ENCODE measurements around the gene TBCE.
A peak's percentile ranks its signal among the peaks of the same experiment; 100 is the strongest.

Gene TBCE

DNA sequence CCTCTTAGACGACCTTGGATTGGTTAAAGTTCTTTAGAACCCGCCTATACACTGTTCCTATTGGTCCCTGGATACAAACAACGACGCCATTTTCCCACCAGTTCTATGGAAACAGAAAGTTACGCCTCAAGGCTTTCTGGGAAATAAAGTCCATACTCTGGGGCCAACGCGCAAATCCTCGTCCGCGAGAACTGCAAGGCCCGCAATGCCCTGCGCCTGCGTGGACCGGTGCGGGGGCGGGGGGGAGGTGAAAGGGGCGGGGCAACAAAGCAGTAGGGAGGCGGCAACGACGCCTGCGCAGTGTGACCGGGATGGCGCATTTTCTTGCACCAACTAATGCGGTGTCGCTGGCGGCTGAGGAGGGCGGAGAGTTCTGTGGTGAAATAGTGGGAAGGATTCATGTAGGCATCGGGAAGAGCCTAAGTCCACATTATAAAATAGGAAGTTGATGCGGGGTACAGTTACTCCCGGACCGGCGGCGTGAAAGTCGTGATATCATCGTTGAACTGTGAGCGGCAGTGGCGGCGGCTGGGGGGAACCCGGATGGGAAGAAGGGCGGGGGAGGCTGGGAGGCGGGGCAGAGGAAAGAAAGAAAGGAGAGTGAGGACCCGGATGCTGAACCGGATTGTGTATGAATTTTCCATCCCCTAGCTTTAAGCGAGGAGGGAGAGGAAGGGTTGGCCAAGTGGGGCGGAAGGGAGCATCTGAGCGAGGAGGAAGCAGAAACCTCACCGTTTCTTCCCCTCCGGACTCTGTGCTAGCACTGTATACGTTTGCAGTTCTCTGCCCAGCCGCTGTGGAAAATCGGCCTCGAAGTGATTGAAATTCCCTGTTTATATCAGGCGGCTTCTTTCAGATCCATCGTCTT, 38.7 kb upstream of the TBCE start, which contains the start of gene GGPS1:
TSS of gene GGPS1 (plus strand) at position 300 of the 868 bp plus-strand sequence. CDS start 6,695 bp downstream, outside the sequence.
- Histone ChIP-seq H3K36me3 (replicated peaks in 1 of 2; ENCODE audit: control insufficient read depth in 2 of 2, insufficient read depth in 2 of 2, low read length in 2 of 2) (peaks cover 0 to 49% of the 10 kb centered on the region in 2 donors), H3K27ac (replicated peaks; ENCODE audit: low read length) (peak within 1 kb of the TSS; percentile 98), H3K23ac (ENCODE audit: low read depth, low read length, poor library complexity) (peak within 1 kb of the TSS; percentile 99), H3K79me1 (ENCODE audit: low read depth, low read length) (peaks cover 7% of the 10 kb centered on the region), H3K9me3 (replicated peaks in 1 of 2; ENCODE audit: control insufficient read depth in 2 of 2, insufficient read depth in 1 of 2, low read depth in 1 of 2, low read length in 2 of 2) (no peaks in the 10 kb centered on the region), H3K14ac (ENCODE audit: low read length) (peak within 1 kb of the TSS; percentile 56), H3K4me1 (ENCODE audit: control insufficient read depth in 2 of 2, insufficient read depth in 1 of 2, low read depth in 1 of 2, low read length in 2 of 2) (peaks cover 1 to 21% of the 10 kb centered on the region in 2 donors), H2AK5ac (ENCODE audit: low read depth, low read length) (peak within 1 kb of the TSS; percentile 95), H2BK15ac (ENCODE audit: low read length) (no peak within 1 kb of the TSS), H3K4ac (ENCODE audit: low read length) (peak within 1 kb of the TSS; percentile 89), H2BK120ac (ENCODE audit: low read depth, low read length) (peak within 1 kb of the TSS; percentile 16), H3K4me2 (ENCODE audit: insufficient read depth, low read length, poor library complexity, severe bottlenecking) (peak within 1 kb of the TSS; percentile 71), H2AFZ (ENCODE audit: low read length) (peak within 1 kb of the TSS; percentile 92), H2BK12ac (ENCODE audit: low read length) (no peak within 1 kb of the TSS), H3K18ac (ENCODE audit: low read length) (peak within 1 kb of the TSS; percentile 100), H4K91ac (ENCODE audit: low read depth, low read length, poor library complexity) (no peak within 1 kb of the TSS), H4K8ac (ENCODE audit: low read depth, low read length) (no peak within 1 kb of the TSS), H3K27me3 (ENCODE audit: control insufficient read depth in 3 of 3, insufficient read depth in 3 of 3, low read depth in 1 of 3, low read length in 3 of 3) (no peaks in the 10 kb centered on the region), H2BK5ac (ENCODE audit: low read length) (peak within 1 kb of the TSS; percentile 100), H3K9ac (ENCODE audit: low read depth, low read length, poor library complexity) (peak within 1 kb of the TSS; percentile 93), H3K4me3 (ENCODE audit: low read length in 2 of 2) (peak within 1 kb of the TSS; percentile 82 to 96)
- no CpG with 5 or more reads among the region's 54 CpGs for WGBS, 2 donors (ENCODE audit: extremely low coverage in 2 of 2, insufficient read length in 2 of 2, insufficient replicate concordance in 1 of 2)
- DNase-seq (ENCODE audit: low spot score), result peak; percentile 100

- H3K9ac ChIP-seq (ENCODE audit: low read depth, low read length, poor library complexity), result peak overlapping the region; percentile 88
- H2BK120ac ChIP-seq (ENCODE audit: low read depth, low read length), result no peak overlapping the region
- H3K9me3 ChIP-seq (replicated peaks in 1 of 2; ENCODE audit: control insufficient read depth in 2 of 2, insufficient read depth in 1 of 2, low read depth in 1 of 2, low read length in 2 of 2), result no peaks in the 10 kb centered on the region
- peaks cover 7% of the 10 kb centered on the region for H3K79me1 ChIP-seq (ENCODE audit: low read depth, low read length)
- H3K4me1 ChIP-seq (ENCODE audit: control insufficient read depth in 2 of 2, insufficient read depth in 1 of 2, low read depth in 1 of 2, low read length in 2 of 2), result peaks cover 1 to 21% of the 10 kb centered on the region in 2 donors
- no peak overlapping the region for H3K14ac ChIP-seq (ENCODE audit: low read length)
- H2BK12ac ChIP-seq (ENCODE audit: low read length), result no peak overlapping the region
- H3K36me3 ChIP-seq (replicated peaks in 1 of 2; ENCODE audit: control insufficient read depth in 2 of 2, insufficient read depth in 2 of 2, low read length in 2 of 2), result peaks cover 0 to 44% of the 10 kb centered on the region in 2 donors
- peak overlapping the region; percentile 71 for H3K4me2 ChIP-seq (ENCODE audit: insufficient read depth, low read length, poor library complexity, severe bottlenecking)
- H3K4ac ChIP-seq (ENCODE audit: low read length), result no peak overlapping the region
- H4K91ac ChIP-seq (ENCODE audit: low read depth, low read length, poor library complexity), result no peak overlapping the region
- peak overlapping the region; percentile 92 for H2AFZ ChIP-seq (ENCODE audit: low read length)
- peak overlapping the region; percentile 92 for H3K27ac ChIP-seq (replicated peaks; ENCODE audit: low read length)
- H3K27me3 ChIP-seq (ENCODE audit: control insufficient read depth in 3 of 3, insufficient read depth in 3 of 3, low read depth in 1 of 3, low read length in 3 of 3), result no peaks in the 10 kb centered on the region
- H4K8ac ChIP-seq (ENCODE audit: low read depth, low read length), result no peak overlapping the region
- peak overlapping the region; percentile 15 for H3K23ac ChIP-seq (ENCODE audit: low read depth, low read length, poor library complexity)
- H2BK5ac ChIP-seq (ENCODE audit: low read length), result no peak overlapping the region
- no CpG with 5 or more reads among the region's 24 CpGs for WGBS, 2 donors (ENCODE audit: extremely low coverage in 2 of 2, insufficient read length in 2 of 2, insufficient replicate concordance in 1 of 2)
- peak overlapping the region; percentile 86 for H3K18ac ChIP-seq (ENCODE audit: low read length)
- H2BK15ac ChIP-seq (ENCODE audit: low read length), result no peak overlapping the region
- H2AK5ac ChIP-seq (ENCODE audit: low read depth, low read length), result no peak overlapping the region
- H3K4me3 ChIP-seq (ENCODE audit: low read length in 2 of 2), result peak overlapping the region; percentile 80 to 84
- DNase-seq (ENCODE audit: low spot score), result no peak
These were observed 37.9 kb upstream of the TBCE start for GRCh38 chr1:235329139-235329902.

GRCh38 chr1:235330918-235331285, 36.3 kb upstream of the TBCE start:
- Histone ChIP-seq H3K4me3 (ENCODE audit: low read length in 2 of 2) (no peak overlapping the region), H3K9ac (ENCODE audit: low read depth, low read length, poor library complexity) (no peak overlapping the region), H2BK15ac (ENCODE audit: low read length) (no peak overlapping the region), H3K18ac (ENCODE audit: low read length) (no peak overlapping the region), H2BK120ac (ENCODE audit: low read depth, low read length) (no peak overlapping the region), H3K79me1 (ENCODE audit: low read depth, low read length) (peaks cover 7% of the 10 kb centered on the region), H2AFZ (ENCODE audit: low read length) (no peak overlapping the region), H3K4me1 (ENCODE audit: control insufficient read depth in 2 of 2, insufficient read depth in 1 of 2, low read depth in 1 of 2, low read length in 2 of 2) (peaks cover 1 to 11% of the 10 kb centered on the region in 2 donors), H2BK5ac (ENCODE audit: low read length) (no peak overlapping the region), H3K36me3 (replicated peaks in 1 of 2; ENCODE audit: control insufficient read depth in 2 of 2, insufficient read depth in 2 of 2, low read length in 2 of 2) (peaks cover 2 to 44% of the 10 kb centered on the region in 2 donors), H3K27me3 (ENCODE audit: control insufficient read depth in 3 of 3, insufficient read depth in 3 of 3, low read depth in 1 of 3, low read length in 3 of 3) (no peaks in the 10 kb centered on the region), H2BK12ac (ENCODE audit: low read length) (no peak overlapping the region), H3K4me2 (ENCODE audit: insufficient read depth, low read length, poor library complexity, severe bottlenecking) (no peak overlapping the region), H3K27ac (replicated peaks; ENCODE audit: low read length) (no peak overlapping the region), H3K4ac (ENCODE audit: low read length) (no peak overlapping the region), H3K23ac (ENCODE audit: low read depth, low read length, poor library complexity) (no peak overlapping the region), H2AK5ac (ENCODE audit: low read depth, low read length) (no peak overlapping the region), H3K9me3 (replicated peaks in 1 of 2; ENCODE audit: control insufficient read depth in 2 of 2, insufficient read depth in 1 of 2, low read depth in 1 of 2, low read length in 2 of 2) (no peaks in the 10 kb centered on the region), H4K8ac (ENCODE audit: low read depth, low read length) (no peak overlapping the region), H3K14ac (ENCODE audit: low read length) (no peak overlapping the region), H4K91ac (ENCODE audit: low read depth, low read length, poor library complexity) (no peak overlapping the region)
- no CpG with 5 or more reads among the region's 5 CpGs for WGBS, 2 donors (ENCODE audit: extremely low coverage in 2 of 2, insufficient read length in 2 of 2, insufficient replicate concordance in 1 of 2)
- no peak for DNase-seq (ENCODE audit: low spot score)

DNA sequence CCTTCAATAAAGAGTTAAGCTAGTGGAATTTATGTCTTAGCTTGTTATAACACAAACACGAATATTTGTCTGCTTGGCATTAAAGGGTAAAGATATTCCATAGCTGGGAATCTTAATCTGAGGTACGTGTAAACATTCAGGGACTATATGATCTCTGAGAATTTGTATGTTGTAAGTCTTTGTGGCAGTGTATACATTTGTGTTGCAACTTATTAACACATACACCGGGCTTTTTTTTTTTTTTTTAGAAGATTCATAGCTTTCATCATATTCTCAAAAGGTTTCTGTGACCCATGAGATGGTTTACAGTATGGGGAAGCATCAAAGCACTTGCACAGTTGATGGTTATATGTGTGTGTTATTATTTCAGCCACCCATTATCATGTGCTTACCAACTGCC, 35.8 kb upstream of the TBCE start:
- H2BK120ac ChIP-seq (ENCODE audit: low read depth, low read length), result no peak overlapping the region
- no peak overlapping the region for H3K27ac ChIP-seq (replicated peaks; ENCODE audit: low read length)
- no peak overlapping the region for H2AK5ac ChIP-seq (ENCODE audit: low read depth, low read length)
- H3K18ac ChIP-seq (ENCODE audit: low read length), result no peak overlapping the region
- no peak overlapping the region for H3K4ac ChIP-seq (ENCODE audit: low read length)
- no peak for DNase-seq (ENCODE audit: low spot score)
- no peaks in the 10 kb centered on the region for H3K9me3 ChIP-seq (replicated peaks in 1 of 2; ENCODE audit: control insufficient read depth in 2 of 2, insufficient read depth in 1 of 2, low read depth in 1 of 2, low read length in 2 of 2)
- no CpG with 5 or more reads among the region's 3 CpGs for WGBS, 2 donors (ENCODE audit: extremely low coverage in 2 of 2, insufficient read length in 2 of 2, insufficient replicate concordance in 1 of 2)
- H3K4me1 ChIP-seq (ENCODE audit: control insufficient read depth in 2 of 2, insufficient read depth in 1 of 2, low read depth in 1 of 2, low read length in 2 of 2), result peaks cover 1 to 7% of the 10 kb centered on the region in 2 donors
- H3K4me3 ChIP-seq (ENCODE audit: low read length in 2 of 2), result no peak overlapping the region
- H2AFZ ChIP-seq (ENCODE audit: low read length), result no peak overlapping the region
- H4K8ac ChIP-seq (ENCODE audit: low read depth, low read length), result no peak overlapping the region
- no peak overlapping the region for H3K4me2 ChIP-seq (ENCODE audit: insufficient read depth, low read length, poor library complexity, severe bottlenecking)
- H3K27me3 ChIP-seq (ENCODE audit: control insufficient read depth in 3 of 3, insufficient read depth in 3 of 3, low read depth in 1 of 3, low read length in 3 of 3), result no peaks in the 10 kb centered on the region
- no peak overlapping the region for H2BK5ac ChIP-seq (ENCODE audit: low read length)
- H4K91ac ChIP-seq (ENCODE audit: low read depth, low read length, poor library complexity), result no peak overlapping the region
- H3K9ac ChIP-seq (ENCODE audit: low read depth, low read length, poor library complexity), result no peak overlapping the region
- no peak overlapping the region for H2BK12ac ChIP-seq (ENCODE audit: low read length)
- no peak overlapping the region for H3K23ac ChIP-seq (ENCODE audit: low read depth, low read length, poor library complexity)
- no peak overlapping the region for H2BK15ac ChIP-seq (ENCODE audit: low read length)
- no peak overlapping the region for H3K14ac ChIP-seq (ENCODE audit: low read length)
- peaks cover 2 to 43% of the 10 kb centered on the region in 2 donors for H3K36me3 ChIP-seq (replicated peaks in 1 of 2; ENCODE audit: control insufficient read depth in 2 of 2, insufficient read depth in 2 of 2, low read length in 2 of 2)
- peaks cover 7% of the 10 kb centered on the region for H3K79me1 ChIP-seq (ENCODE audit: low read depth, low read length)
